ENCODE results near the gene IFT81. TPM values are rescaled to one million over a fixed set of nuclear protein-coding genes. Genes with fewer than 3 reads are reported as not detected.
A peak's percentile ranks its signal among the peaks of the same experiment; 100 is the strongest.

Gene IFT81
- total RNA-seq, 1 donor from 2014 or later: 8.9 TPM

- Mint-ChIP-seq H3K27ac (ENCODE audit: unreplicated experiment) (peak overlapping the region; percentile 76), H3K36me3 (ENCODE audit: low read depth) (no peaks in the 10 kb centered on the region), H3K4me3 (ENCODE audit: unreplicated experiment) (no peak overlapping the region), H3K27me3 (ENCODE audit: low read depth) (no peaks in the 10 kb centered on the region), H3K9me3 (ENCODE audit: low read depth) (no peaks in the 10 kb centered on the region), H3K4me1 (ENCODE audit: low read depth) (peaks cover 56% of the 10 kb centered on the region)
- no peak for DNase-seq (ENCODE audit: low spot score)
- no peak for TF ChIP-seq CTCF (IDR thresholded peaks at IDR 0.05)
Observed at GRCh38 chr12:110266980-110267620, 142.9 kb downstream of the IFT81 start.

Other genes with a start within 250 kb of the IFT81 start
- 38.7 to 40.7 TPM (median 40.5 TPM) in 3 replicates for gene GLTP, start 243.8 kb upstream of the IFT81 start, total RNA-seq
- 9.8 to 12.6 TPM (median 11.7 TPM) in 3 replicates for gene TCHP, start 224.1 kb upstream of the IFT81 start, total RNA-seq
- gene GIT2, start 128.0 kb upstream of the IFT81 start, total RNA-seq: 35.4 to 48.6 TPM (median 38.1 TPM) in 3 replicates
- 34.8 to 37.6 TPM (median 37.6 TPM) in 3 replicates for gene ANKRD13A, start 124.9 kb upstream of the IFT81 start, total RNA-seq
- gene C12orf76, start 75.8 kb upstream of the IFT81 start, total RNA-seq: 7.2 to 9.9 TPM (median 8.2 TPM) in 3 replicates
- 163 to 218 TPM (median 216 TPM) in 3 replicates for gene ATP2A2, start 156.9 kb downstream of the IFT81 start, total RNA-seq